ENCODE results near the gene PCDH18. TPM values are rescaled to one million over a fixed set of nuclear protein-coding genes. Genes with fewer than 3 reads are reported as not detected.
"Not testable (repeated sequence)": the region's sequence is repeated elsewhere in the genome, so short reads cannot be mapped to it uniquely, and the experiment has no call there.

PCDH18 gene
- total and polyA plus RNA-seq, 7 experiments from 2014 or later: 0.05 to 0.33 (median 0.12) TPM; not detected in 2

DNA sequence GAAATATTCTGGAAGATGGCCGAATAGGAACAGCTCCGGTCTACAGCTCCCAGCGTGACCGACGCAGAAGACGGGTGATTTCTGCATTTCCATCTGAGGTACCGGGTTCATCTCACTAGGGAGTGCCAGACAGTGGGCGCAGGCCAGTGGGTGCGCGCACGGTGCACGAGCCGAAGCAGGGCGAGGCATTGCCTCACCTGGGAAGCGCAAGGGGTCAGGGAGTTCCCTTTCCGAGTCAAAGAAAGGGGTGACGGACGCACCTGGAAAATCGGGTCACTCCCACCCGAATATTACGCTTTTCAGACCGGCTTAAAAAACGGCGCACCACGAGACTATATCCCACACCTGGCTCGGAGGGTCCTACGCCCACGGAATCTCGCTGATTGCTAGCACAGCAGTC, 36.0 kb downstream of the PCDH18 start:
- H3K27me3 ChIP-seq (ENCODE audit: control insufficient read depth in 2 of 2, insufficient read depth in 2 of 2, low read length in 2 of 2); H3K9me3 ChIP-seq (ENCODE audit: control insufficient read depth in 2 of 3, low read length in 3 of 3); ATAC-seq; H3K36me3 Mint-ChIP-seq; H3K9me3 Mint-ChIP-seq; H3K4me3 Mint-ChIP-seq; H3K27ac Mint-ChIP-seq; H3K27ac ChIP-seq (ENCODE audit: low read depth, low read length); H3K4me1 Mint-ChIP-seq; H3K4me1 ChIP-seq (ENCODE audit: control insufficient read depth in 2 of 2, insufficient read depth in 2 of 2, low read length in 2 of 2); DNase-seq; H3K36me3 ChIP-seq (ENCODE audit: control insufficient read depth in 2 of 3, insufficient read depth in 3 of 3, low read length in 3 of 3); H3K27me3 Mint-ChIP-seq; H3K4me3 ChIP-seq (ENCODE audit: low read length); CTCF ChIA-PET; POLR2A ChIA-PET; intact Hi-C loops (cut with micrococcal nuclease): not testable (repeated sequence)

GRCh38 chr4:137495578-137495977, 36.7 kb downstream of the PCDH18 start:
- intact Hi-C loops (cut with micrococcal nuclease): no loop called here
- no peaks in the 10 kb centered on the region for H3K9me3 ChIP-seq (ENCODE audit: control insufficient read depth in 2 of 3, low read length in 3 of 3)
- Mint-ChIP-seq H3K27ac (no peak overlapping the region), H3K4me3 (no peak overlapping the region), H3K9me3 (peaks cover 0 to 6% (median 1%) of the 10 kb centered on the region in 11 donors), H3K4me1 (no peaks in the 10 kb centered on the region), H3K36me3 (no peaks in the 10 kb centered on the region), H3K27me3 (peaks cover 0 to 4% (median 0%) of the 10 kb centered on the region in 5 donors)
- no peaks in the 10 kb centered on the region for H3K4me1 ChIP-seq (ENCODE audit: control insufficient read depth in 2 of 2, insufficient read depth in 2 of 2, low read length in 2 of 2)
- H3K4me3 ChIP-seq (ENCODE audit: low read length): no peak overlapping the region
- H3K36me3 ChIP-seq (ENCODE audit: control insufficient read depth in 2 of 3, insufficient read depth in 3 of 3, low read length in 3 of 3): no peaks in the 10 kb centered on the region
- ATAC-seq: no peak
- no peaks in the 10 kb centered on the region for H3K27me3 ChIP-seq (ENCODE audit: control insufficient read depth in 2 of 2, insufficient read depth in 2 of 2, low read length in 2 of 2)
- CTCF ChIA-PET: no interaction called here
- H3K27ac ChIP-seq (ENCODE audit: low read depth, low read length): no peak overlapping the region
- DNase-seq: no peak
- POLR2A ChIA-PET: no interaction called here

DNA sequence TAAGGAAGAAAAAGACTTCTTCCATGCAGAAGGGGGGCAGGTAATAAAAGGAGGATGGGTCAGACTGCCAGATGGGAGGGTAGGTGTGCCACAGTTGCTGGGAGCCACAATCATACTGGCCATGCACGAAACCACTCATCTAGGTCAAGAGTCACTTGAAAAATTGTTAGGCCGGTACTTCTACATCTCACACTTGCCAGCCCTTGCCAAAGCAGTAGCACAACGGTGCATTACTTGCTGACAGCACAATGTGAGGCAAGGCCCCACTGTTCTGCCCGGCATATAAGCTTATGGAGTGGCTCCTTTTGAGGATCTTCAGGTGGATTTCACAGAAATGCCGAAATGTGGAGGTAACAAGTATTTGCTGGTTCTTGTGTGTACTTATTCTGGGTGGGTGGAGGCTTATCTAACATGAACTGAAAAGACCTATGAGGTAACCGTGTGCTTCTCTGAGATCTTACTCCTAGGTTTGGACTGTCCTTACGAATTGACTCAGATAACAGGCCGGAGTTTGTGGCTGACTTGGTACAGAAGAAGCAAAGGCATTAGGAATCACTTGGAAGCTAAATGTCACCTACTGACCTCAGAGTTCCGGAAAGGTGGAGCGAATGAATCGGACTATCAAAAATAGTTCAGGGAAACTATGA, 48.9 kb downstream of the PCDH18 start:
- H3K4me3 Mint-ChIP-seq; DNase-seq; H3K36me3 Mint-ChIP-seq; H3K4me3 ChIP-seq (ENCODE audit: low read length); H3K4me1 Mint-ChIP-seq; H3K36me3 ChIP-seq (ENCODE audit: control insufficient read depth in 2 of 3, insufficient read depth in 3 of 3, low read length in 3 of 3); H3K9me3 ChIP-seq (ENCODE audit: control insufficient read depth in 2 of 3, low read length in 3 of 3); H3K4me1 ChIP-seq (ENCODE audit: control insufficient read depth in 2 of 2, insufficient read depth in 2 of 2, low read length in 2 of 2); ATAC-seq; H3K27me3 Mint-ChIP-seq; intact Hi-C loops (cut with micrococcal nuclease); H3K27ac Mint-ChIP-seq; H3K27me3 ChIP-seq (ENCODE audit: control insufficient read depth in 2 of 2, insufficient read depth in 2 of 2, low read length in 2 of 2); CTCF ChIA-PET; H3K27ac ChIP-seq (ENCODE audit: low read depth, low read length); POLR2A ChIA-PET: not testable (repeated sequence)
- peaks cover 0 to 14% (median 2%) of the 10 kb centered on the region in 11 donors for H3K9me3 Mint-ChIP-seq

GRCh38 chr4:137479657-137480056, 52.6 kb downstream of the PCDH18 start:
- POLR2A ChIA-PET; H3K4me1 ChIP-seq (ENCODE audit: control insufficient read depth in 2 of 2, insufficient read depth in 2 of 2, low read length in 2 of 2); DNase-seq; ATAC-seq; H3K27ac Mint-ChIP-seq; H3K4me3 ChIP-seq (ENCODE audit: low read length); H3K27me3 Mint-ChIP-seq; H3K36me3 Mint-ChIP-seq; intact Hi-C loops (cut with micrococcal nuclease); H3K4me3 Mint-ChIP-seq; H3K27ac ChIP-seq (ENCODE audit: low read depth, low read length); CTCF ChIA-PET; H3K27me3 ChIP-seq (ENCODE audit: control insufficient read depth in 2 of 2, insufficient read depth in 2 of 2, low read length in 2 of 2); H3K9me3 ChIP-seq (ENCODE audit: control insufficient read depth in 2 of 3, low read length in 3 of 3); H3K36me3 ChIP-seq (ENCODE audit: control insufficient read depth in 2 of 3, insufficient read depth in 3 of 3, low read length in 3 of 3); H3K4me1 Mint-ChIP-seq: not testable (repeated sequence)
- peaks cover 0 to 10% (median 2%) of the 10 kb centered on the region in 11 donors for H3K9me3 Mint-ChIP-seq

- Histone ChIP-seq H3K9me3 (ENCODE audit: control insufficient read depth in 2 of 3, low read length in 3 of 3) (no peaks in the 10 kb centered on the region), H3K4me1 (ENCODE audit: control insufficient read depth in 2 of 2, insufficient read depth in 2 of 2, low read length in 2 of 2) (no peaks in the 10 kb centered on the region), H3K27me3 (ENCODE audit: control insufficient read depth in 2 of 2, insufficient read depth in 2 of 2, low read length in 2 of 2) (no peaks in the 10 kb centered on the region), H3K27ac (ENCODE audit: low read depth, low read length) (no peak overlapping the region), H3K36me3 (ENCODE audit: control insufficient read depth in 2 of 3, insufficient read depth in 3 of 3, low read length in 3 of 3) (no peaks in the 10 kb centered on the region), H3K4me3 (ENCODE audit: low read length) (no peak overlapping the region)
- Mint-ChIP-seq H3K9me3 (peaks cover 0 to 10% (median 2%) of the 10 kb centered on the region in 11 donors), H3K27me3 (no peaks in the 10 kb centered on the region), H3K36me3 (no peaks in the 10 kb centered on the region), H3K27ac (no peak overlapping the region), H3K4me3 (no peak overlapping the region), H3K4me1 (no peaks in the 10 kb centered on the region)
- ATAC-seq (no peak), DNase-seq (no peak)
- POLR2A ChIA-PET: no interaction called here
- CTCF ChIA-PET: no interaction called here
- intact Hi-C loops (cut with micrococcal nuclease): no loop called here
Observed at GRCh38 chr4:137476345-137476744, 55.9 kb downstream of the PCDH18 start.

DNA sequence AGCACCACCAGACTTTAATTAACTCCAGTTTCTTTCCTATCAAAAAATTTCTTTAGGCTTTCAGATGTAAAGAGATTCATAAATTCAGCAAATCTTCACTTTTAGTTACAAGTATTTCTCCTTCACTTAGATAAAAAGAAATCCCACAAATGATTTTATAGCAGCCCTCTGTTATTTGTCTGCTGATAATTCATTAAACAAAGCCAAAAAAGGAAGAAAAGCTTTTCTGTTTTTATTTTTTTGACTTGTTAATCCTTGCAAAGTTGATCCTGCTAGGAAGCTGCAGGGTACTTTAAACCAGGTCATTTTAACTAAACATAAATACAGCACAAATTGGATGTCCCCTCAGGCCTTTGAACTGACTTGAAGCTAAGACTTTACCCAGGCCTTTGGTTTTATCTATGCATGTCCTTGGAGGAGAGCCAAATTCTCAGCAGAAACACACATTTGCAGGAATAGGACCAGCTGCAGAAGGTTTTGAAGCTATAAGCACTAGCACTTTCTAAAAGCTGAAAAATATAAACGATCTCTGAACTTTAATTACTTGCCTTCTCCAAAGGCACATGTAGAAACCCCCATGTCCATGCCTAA, 57.5 kb downstream of the PCDH18 start:
- ATAC-seq (no peak), DNase-seq (no peak)
- Histone ChIP-seq H3K36me3 (ENCODE audit: control insufficient read depth in 2 of 3, insufficient read depth in 3 of 3, low read length in 3 of 3) (no peaks in the 10 kb centered on the region), H3K4me1 (ENCODE audit: control insufficient read depth in 2 of 2, insufficient read depth in 2 of 2, low read length in 2 of 2) (no peaks in the 10 kb centered on the region), H3K4me3 (ENCODE audit: low read length) (no peak overlapping the region), H3K9me3 (ENCODE audit: control insufficient read depth in 2 of 3, low read length in 3 of 3) (no peaks in the 10 kb centered on the region), H3K27ac (ENCODE audit: low read depth, low read length) (no peak overlapping the region), H3K27me3 (ENCODE audit: control insufficient read depth in 2 of 2, insufficient read depth in 2 of 2, low read length in 2 of 2) (no peaks in the 10 kb centered on the region)
- Mint-ChIP-seq H3K4me3 (no peak overlapping the region), H3K36me3 (no peaks in the 10 kb centered on the region), H3K27ac (no peak overlapping the region), H3K9me3 (peaks cover 0 to 8% (median 2%) of the 10 kb centered on the region in 11 donors), H3K27me3 (no peaks in the 10 kb centered on the region), H3K4me1 (no peaks in the 10 kb centered on the region)
- intact Hi-C loops (cut with micrococcal nuclease): no loop called here
- ChIA-PET POLR2A (no interaction called here), CTCF (no interaction called here)

DNA sequence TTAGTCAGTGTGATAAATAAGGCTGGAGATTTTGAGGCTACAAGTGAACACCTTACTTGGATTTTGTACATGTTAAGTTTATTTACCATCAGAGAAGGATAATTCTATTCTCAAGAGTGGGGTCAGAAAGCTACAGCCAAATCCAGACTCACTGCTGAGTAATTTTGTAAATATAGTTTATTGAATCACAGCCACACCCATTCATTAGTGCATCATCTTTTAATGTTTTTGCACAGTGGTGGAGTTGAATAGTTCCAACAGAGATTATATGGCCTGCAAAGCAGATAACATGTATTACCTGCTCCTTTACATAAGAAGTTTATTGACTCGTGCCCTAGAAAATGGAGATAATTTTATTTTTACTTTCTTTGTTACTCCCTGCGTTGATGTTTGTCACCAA, 60.4 kb downstream of the PCDH18 start:
- DNase-seq: no peak
- Histone ChIP-seq H3K36me3 (ENCODE audit: control insufficient read depth in 2 of 3, insufficient read depth in 3 of 3, low read length in 3 of 3) (no peaks in the 10 kb centered on the region), H3K27me3 (ENCODE audit: control insufficient read depth in 2 of 2, insufficient read depth in 2 of 2, low read length in 2 of 2) (no peaks in the 10 kb centered on the region), H3K4me3 (ENCODE audit: low read length) (no peak overlapping the region), H3K9me3 (ENCODE audit: control insufficient read depth in 2 of 3, low read length in 3 of 3) (no peaks in the 10 kb centered on the region), H3K4me1 (ENCODE audit: control insufficient read depth in 2 of 2, insufficient read depth in 2 of 2, low read length in 2 of 2) (no peaks in the 10 kb centered on the region), H3K27ac (ENCODE audit: low read depth, low read length) (no peak overlapping the region)
- Mint-ChIP-seq H3K9me3 (peaks cover 0 to 9% (median 2%) of the 10 kb centered on the region in 11 donors), H3K4me3 (no peak overlapping the region), H3K27me3 (no peaks in the 10 kb centered on the region), H3K4me1 (no peaks in the 10 kb centered on the region), H3K36me3 (no peaks in the 10 kb centered on the region), H3K27ac (no peak overlapping the region)
- intact Hi-C loops (cut with micrococcal nuclease): no loop called here
- ATAC-seq: no peak
- ChIA-PET POLR2A (no interaction called here), CTCF (no interaction called here)

Measured in naive thymus-derived CD4-positive, alpha-beta T cell (primary cell).